ENCODE data around the gene TVP23C.
"Not testable (repeated sequence)": the region's sequence is repeated elsewhere in the genome, so short reads cannot be mapped to it uniquely, and the experiment has no call there.

Gene TVP23C

DNA sequence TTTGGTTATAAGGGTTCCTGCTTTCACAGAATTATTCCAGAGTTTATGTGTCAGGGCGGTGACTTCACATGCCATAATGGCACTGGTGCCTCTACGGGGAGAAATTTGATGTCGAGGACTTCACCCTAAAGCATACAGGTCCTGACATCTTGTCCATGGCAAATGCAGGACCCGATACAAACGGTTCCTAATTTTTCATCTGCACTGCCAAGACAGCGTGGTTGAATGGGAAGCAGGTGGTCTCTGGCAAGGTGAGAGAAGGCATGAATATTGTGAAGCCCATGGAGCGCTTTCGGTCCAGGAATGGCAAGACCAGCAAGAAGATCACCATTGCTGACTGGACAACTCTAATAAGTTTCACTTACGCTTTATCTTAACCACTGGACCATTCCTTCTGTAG lies 56.3 kb downstream of the TVP23C start:
- DNase-seq (ENCODE audit: low read depth), result no peak
- H3K4me3 ChIP-seq (ENCODE audit: low read length), result no peak overlapping the region
- TF ChIP-seq, protein P1, sequence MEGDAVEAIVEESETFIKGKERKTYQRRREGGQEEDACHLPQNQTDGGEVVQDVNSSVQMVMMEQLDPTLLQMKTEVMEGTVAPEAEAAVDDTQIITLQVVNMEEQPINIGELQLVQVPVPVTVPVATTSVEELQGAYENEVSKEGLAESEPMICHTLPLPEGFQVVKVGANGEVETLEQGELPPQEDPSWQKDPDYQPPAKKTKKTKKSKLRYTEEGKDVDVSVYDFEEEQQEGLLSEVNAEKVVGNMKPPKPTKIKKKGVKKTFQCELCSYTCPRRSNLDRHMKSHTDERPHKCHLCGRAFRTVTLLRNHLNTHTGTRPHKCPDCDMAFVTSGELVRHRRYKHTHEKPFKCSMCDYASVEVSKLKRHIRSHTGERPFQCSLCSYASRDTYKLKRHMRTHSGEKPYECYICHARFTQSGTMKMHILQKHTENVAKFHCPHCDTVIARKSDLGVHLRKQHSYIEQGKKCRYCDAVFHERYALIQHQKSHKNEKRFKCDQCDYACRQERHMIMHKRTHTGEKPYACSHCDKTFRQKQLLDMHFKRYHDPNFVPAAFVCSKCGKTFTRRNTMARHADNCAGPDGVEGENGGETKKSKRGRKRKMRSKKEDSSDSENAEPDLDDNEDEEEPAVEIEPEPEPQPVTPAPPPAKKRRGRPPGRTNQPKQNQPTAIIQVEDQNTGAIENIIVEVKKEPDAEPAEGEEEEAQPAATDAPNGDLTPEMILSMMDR (conservative IDR thresholded peaks at IDR 0.05; ENCODE audit: low read depth, low read length), result no peak

DNA sequence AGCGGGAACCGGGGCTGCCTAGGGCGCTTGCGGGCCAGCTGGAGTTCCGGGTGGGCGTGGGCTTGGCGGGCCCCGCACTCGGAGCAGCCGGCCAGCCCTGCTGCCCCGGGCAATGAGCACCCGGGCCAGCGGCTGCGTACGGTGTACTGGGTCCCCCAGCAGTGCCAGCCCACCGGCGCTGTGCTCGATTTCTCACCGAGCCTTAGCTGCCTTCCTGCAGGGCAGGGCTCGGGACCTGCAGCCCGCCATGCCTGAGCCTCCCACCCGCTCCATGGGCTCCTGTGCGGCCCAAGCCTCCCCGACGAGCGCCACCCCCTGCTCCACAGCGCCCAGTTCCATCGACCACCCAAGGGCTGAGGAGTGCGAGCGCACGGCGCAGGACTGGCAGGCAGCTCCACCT lies 57.6 kb downstream of the TVP23C start:
- DNase-seq (ENCODE audit: low read depth); H3K4me3 ChIP-seq (ENCODE audit: low read length): not testable (repeated sequence)

DNA sequence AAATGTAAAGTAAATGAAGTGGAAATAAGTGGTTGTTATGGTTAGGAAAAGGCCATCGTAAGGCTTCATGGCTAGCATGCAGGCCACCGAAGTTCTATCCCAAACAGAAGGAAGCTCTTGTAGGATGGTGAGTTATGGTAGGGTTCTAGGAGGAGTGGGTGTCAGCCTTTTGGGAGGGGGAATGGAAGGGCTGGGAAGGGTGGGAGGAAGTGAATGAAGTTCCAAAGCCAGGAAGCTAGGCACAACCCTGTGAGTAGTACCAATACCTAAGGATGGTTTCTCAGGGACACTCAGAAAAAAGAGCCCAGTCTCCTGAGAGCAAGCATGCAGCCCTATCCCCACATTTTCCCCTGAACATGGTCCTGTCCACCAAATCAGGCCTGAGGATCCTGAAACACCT lies 59.6 kb downstream of the TVP23C start:
- TF ChIP-seq, protein P1 (conservative IDR thresholded peaks at IDR 0.05; ENCODE audit: low read depth, low read length), result no peak
- no peak for DNase-seq (ENCODE audit: low read depth)
- no peak overlapping the region for H3K4me3 ChIP-seq (ENCODE audit: low read length)

DNA sequence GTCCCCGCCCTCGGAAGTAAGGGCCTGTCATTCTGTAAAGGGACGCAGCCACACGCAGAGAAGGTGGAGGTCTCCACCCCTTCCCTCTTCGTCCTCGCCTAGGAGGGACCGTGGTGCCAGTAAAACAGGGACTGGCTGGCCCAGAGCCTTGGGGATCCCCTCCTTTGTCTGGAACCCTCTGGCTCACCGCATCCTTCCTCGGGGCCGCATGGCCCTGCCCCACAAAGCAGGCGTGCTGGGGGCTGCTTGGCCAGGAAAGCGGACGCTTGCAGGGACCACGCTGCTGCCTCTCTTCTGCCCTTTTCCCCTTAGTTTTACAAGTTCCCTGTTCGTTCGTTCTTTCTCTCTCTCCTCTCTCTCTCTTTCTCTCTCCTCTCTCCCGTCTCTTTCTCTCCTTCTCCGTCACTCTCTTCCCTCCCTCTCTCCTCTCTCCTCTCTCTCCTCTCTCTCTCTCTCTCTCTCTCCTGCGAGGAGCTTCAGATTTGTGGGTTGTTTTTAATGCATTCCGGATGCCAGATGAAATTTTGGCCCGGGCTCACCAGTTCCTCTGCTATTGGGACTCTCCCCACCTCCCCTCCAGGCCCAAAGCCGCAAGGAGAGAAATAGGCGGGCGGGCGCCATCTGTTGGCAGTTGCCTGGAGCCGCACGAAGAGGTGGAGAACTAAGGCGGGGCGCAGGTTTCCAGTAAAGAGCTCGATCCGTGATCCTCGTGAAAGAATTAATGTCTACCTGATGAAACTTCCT lies 60.7 kb downstream of the TVP23C start:
- TF ChIP-seq, protein P1 (conservative IDR thresholded peaks at IDR 0.05; ENCODE audit: low read depth, low read length), result peak; percentile 90
- no peak for DNase-seq (ENCODE audit: low read depth)
- H3K4me3 ChIP-seq (ENCODE audit: low read length), result no peak overlapping the region

DNA sequence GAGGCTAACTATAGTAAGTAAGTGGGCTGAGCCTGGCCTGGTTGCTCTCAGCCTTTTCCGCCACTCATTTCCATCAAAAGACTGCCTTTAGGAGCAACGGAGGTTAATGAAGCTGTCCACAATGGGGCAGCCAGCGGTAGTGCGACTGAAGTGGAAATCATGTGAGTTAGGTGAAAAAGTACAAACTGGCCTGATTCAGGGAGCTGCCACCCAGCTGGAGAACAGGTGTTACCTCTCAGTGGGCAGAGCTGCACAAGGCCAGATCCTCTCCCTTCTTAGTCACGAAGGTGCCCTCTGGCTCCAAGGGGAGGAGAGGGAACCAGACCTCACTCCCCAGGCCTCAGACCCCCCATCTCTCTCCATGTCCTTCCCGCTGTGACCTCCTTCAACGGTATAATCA lies 61.5 kb downstream of the TVP23C start:
- no peak for DNase-seq (ENCODE audit: low read depth)
- TF ChIP-seq, protein P1 (conservative IDR thresholded peaks at IDR 0.05; ENCODE audit: low read depth, low read length), result no peak
- no peak overlapping the region for H3K4me3 ChIP-seq (ENCODE audit: low read length)

DNA sequence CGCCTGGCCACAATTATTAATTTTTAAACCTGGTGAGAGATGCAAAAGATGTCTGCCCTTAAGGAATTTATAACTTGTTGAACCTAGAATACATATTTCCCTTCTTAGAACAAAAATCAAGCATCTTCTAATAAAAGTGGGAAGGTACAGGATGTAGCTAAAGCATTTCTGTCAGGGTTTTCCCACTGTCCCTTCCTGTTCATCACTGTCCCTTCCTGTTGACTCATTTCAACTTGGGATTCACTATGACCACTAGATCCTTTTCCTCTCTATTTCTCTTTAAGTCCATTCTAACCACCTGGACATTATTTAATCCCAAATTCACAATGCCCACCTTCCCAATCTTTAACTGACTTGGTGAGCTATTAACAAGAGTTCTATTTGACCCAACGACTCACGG lies 62.0 kb downstream of the TVP23C start:
- TF ChIP-seq, protein P1 (conservative IDR thresholded peaks at IDR 0.05; ENCODE audit: low read depth, low read length), result no peak
- DNase-seq (ENCODE audit: low read depth), result no peak
- H3K4me3 ChIP-seq (ENCODE audit: low read length), result no peak overlapping the region

DNA sequence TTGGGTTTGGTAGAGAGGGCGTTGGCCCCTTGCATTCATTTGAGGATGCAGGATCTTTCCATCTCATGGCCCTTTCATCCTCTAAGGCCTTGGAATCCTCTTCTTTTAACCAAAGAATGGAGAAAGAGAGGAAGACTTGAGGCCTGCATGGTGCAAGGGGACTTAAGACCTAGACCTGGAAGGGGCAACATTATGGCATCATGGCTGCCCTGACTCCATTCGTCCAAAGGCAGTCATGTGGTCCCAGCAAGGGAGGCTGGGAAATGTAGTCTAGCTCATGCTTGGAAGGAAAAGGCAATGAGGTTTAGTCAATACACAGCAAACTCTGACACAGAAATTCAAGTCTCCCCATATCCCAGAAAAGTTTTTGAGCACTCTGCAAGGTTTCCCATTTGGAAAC lies 65.2 kb downstream of the TVP23C start:
- H3K4me3 ChIP-seq (ENCODE audit: low read length), result no peak overlapping the region
- TF ChIP-seq, protein P1 (conservative IDR thresholded peaks at IDR 0.05; ENCODE audit: low read depth, low read length), result no peak
- DNase-seq (ENCODE audit: low read depth), result no peak

Data from retinal pigment epithelial cell (primary cell).